Measurements from ENCODE around the gene CDKL1.
A peak's percentile ranks its signal among the peaks of the same experiment; 100 is the strongest.
"Not testable (repeated sequence)": the region's sequence is repeated elsewhere in the genome, so short reads cannot be mapped to it uniquely, and the experiment has no call there.

Gene CDKL1

DNA sequence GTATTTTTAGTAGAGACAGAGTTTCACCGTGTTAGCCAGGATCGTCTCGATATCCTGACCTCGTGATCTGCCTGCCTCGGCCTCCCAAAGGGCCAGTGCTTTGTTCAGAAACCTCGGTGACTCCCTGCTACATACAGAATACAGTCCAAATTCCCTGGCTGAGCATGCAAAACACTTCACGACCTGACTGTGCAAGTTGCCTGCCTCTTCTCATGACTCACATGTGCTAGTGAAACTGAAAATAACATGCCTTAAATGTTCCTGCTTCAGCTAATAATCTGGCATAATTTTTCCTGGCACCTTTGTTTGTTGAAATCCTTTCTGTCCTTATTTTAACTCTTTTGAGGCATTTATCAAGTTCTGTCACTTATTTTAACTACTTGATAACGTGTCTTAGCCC, 76.4 kb downstream of the CDKL1 start:
- no peak for DNase-seq

DNA sequence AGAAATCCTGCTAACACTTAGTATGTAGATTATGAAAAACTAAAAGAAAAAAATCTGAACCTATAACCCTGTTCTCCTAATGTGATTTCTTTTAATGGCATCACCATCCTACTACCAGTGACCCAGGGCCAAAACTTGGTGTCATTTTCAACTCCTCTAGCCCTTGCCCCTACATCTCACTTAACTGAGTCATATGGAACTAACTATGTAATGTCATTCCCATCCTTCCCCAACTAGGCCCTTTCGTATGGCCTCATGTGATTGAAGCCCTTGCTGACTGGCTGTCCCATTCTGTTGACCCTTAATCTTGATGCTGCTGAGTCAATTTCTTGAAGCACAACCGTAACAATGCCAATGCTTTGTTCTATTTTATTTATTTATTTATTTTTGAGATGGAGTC, 77.0 kb downstream of the CDKL1 start:
- DNase-seq = no peak

GRCh38 chr14:50319293-50319692, 77.4 kb downstream of the CDKL1 start:
- no peak for DNase-seq

DNA sequence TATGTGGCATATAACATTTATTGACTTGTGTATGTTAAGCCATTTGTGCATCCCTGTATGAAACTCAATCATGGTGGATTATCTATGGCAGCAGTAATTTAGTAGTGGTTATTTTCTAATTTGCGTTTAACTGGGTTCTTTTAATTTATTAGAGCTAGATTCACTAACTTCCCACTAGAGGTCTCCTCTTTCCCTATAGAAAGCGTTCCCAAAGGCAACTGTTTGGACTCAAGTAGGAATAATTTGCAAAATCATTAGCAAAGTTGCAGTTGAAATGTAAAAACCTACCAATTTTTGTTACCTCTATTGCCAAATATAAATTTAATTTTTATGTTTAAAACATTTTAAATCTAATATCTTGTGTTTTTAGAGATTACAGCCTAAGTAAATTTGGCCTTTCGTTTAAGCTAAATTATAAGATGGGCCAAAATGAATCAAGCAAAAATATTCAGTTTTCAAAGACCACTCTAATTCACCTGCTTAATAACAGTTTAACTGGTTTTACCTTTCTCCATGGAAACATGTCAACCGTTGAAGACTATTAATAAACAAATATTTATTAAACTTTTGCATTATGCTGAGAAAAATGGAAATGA, 78.6 kb downstream of the CDKL1 start:
- no peak for DNase-seq

- not testable (repeated sequence) for DNase-seq
These were observed 82.6 kb downstream of the CDKL1 start for GRCh38 chr14:50314098-50314497.

GRCh38 chr14:50312734-50313054, 84.0 kb downstream of the CDKL1 start:
- DNase-seq = no peak

DNA sequence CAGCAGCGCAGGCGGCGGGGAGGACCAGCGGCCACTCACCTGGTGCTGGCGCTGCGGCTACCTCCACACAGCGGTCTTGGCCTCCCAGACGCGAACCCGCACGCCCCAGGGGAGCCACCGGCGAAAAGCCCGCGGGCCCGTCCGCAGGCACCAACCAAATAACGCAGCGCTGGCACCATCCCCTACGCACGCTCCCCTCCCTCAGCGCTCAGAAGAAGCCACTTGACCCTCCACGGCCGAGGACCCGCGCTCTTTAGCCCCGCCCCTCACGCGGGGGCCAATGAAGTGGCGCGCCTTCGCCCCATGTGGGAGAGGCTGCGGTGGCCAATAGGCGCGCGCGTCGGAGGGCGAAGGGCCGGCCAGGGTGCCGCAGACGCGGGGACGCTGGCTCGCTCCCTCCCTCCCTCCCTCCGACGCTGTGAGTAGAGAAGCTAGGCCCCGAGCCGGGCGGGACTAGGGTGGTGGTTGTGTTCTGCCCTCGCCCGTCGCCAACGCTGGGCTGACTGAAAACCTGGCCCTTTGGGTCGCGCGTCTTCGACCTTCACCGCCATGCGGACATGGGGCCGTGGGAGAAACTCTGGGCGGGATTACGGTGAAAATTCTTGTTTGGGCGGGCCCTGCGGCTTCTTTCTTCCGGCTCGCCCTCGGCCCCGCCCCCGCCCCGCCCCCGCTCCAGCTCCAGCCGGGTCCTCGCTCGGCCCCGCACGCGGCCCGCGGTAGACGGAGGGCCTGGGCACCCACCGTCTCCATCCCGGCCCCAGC, 84.5 kb downstream of the CDKL1 start, which contains the start of the genes DMAC2L and L2HGDH:
Gene DMAC2L (plus strand): TSS at position 353 of the 762 bp plus-strand sequence. CDS start 9,164 bp downstream, outside the sequence.
Gene L2HGDH (minus strand): TSS at position 258 of the 762 bp plus-strand sequence. CDS start 79 bp downstream, at position 179.
- DNase-seq = peak; percentile 86

DNA sequence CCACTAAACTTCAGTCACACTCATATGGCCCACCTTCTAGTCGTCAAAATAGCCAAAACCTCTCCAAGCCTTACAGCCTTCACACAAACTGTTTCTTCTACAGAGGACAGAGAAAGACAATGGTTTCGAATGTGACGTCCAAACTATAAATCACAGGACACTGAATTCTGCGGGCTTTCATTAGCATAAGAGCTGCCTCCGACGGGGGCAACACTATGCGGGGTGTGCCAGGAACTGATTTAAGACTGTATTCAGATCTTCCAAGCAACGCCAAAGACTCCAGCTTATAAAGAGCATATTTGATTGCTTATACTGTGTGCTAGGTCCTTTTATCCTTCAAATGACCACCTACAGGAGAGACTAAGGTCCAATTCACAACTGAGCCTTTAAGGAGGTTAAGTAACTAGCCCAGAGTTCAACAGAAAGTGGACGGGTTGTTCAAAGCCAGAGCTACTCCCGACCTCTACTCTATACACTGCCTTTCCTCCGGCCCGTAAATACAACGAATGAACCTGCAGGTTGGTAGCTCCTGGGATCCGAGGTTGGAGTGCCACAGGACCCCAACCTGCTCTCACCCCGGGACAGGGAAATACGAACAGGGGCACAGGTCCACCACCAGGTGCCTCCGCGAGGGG, 85.2 kb downstream of the CDKL1 start:
- DNase-seq = no peak

GRCh38 chr14:50310445-50310844, 86.2 kb downstream of the CDKL1 start:
- no peak for DNase-seq

DNA sequence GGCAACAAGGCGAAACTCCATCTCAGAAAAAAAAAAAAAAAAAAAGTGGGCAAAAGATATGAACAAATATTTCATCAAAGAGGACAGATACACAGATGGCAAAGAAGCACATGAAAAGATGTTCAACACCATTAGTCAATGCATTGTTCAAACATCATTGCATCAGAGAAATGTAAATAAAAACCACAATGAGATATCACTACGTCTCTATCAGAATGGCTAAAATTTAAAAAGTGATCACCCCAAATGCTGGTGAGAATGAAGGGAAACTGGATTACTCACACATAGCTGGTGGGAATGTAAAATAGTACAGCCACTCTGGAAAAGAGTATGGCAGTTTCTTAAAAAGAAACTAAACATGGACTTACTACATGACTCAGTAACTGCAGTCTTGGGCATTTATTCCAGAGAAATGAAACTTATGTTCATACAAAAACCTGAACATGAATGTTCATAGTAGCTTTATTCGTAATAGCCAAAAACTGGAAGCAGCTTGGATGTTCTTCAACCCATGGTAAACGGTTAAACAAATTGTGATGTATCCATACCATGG, 88.2 kb downstream of the CDKL1 start:
- no peak for DNase-seq

- DNase-seq = no peak
These were observed 92.8 kb downstream of the CDKL1 start for GRCh38 chr14:50303744-50304471.

- DNase-seq = no peak
These were observed 94.8 kb downstream of the CDKL1 start for GRCh38 chr14:50301914-50302313.

DNA sequence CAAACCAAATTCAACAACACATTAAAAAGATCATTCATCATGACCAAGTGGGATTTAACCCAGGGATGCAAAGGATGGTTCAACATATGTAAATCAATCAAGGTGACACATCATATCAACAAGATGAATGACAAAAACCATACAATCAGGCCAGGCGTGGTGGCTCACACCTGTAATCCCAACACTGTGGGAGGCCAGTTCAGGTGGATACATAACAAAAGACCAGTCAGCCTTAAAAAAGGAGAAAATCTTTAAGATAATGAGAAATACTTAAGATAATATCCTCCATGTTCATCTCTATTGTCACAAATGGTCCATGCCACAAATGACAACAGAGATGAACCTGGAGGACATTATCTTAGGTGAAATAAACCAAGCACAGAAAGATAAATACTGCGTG, 97.1 kb downstream of the CDKL1 start:
- no peak for DNase-seq

DNA sequence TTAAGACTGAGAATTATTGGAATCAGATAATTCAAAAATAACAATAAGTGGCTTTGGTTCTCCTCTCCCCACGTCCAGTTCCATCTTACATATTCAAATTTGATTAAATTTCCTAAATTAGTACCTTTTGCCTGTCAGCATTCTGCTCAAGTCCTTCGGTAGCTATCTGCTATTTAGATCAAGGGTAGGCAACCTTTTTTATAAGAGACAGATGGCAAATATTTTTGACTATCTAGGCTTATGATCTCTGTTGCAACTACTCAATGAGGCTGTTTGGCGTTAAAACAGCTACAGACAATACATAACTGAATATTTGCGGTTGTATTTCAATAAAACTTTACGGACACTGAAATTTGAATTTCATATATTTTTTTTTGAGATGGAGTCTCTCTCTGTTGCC, 106.4 kb downstream of the CDKL1 start:
- DNase-seq = no peak

- DNase-seq = no peak
These were observed 108.5 kb downstream of the CDKL1 start for GRCh38 chr14:50288146-50288545.

- DNase-seq = no peak
These were observed 110.8 kb downstream of the CDKL1 start for GRCh38 chr14:50285861-50286260.
